ENCODE data around the gene PRR23E. TPM values are rescaled to one million over a fixed set of nuclear protein-coding genes. Genes with fewer than 3 reads are reported as not detected.

PRR23E gene
- total and polyA plus RNA-seq, 5 donors = not detected

DNA sequence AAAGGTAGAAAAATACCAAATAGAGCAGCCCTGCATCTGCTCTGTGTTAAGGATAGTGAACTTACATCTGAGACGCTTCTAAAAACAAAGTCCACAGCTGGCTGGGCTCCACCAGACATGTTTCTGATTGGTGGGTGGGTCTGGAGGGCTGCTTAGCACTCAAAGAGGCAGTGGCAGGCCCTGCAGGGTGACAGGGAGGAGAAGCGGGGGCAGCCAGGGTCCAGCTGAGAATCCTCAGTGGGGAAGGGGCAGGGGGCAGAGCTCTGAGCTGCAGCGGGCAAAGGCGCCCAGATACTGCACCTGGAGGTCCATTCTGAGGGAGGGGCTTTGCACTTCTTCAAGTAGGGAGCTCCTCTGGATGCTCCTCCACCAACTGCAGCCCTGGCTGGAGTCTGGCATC, 28.1 kb downstream of the PRR23E start:
- 61% methylated on average over 4 of the region's 4 CpGs for WGBS
- Histone ChIP-seq H3K27ac (ENCODE audit: low read length) (no peak overlapping the region), H3K27me3 (ENCODE audit: control insufficient read depth, insufficient read depth) (no peaks in the 10 kb centered on the region), H3K4me1 (ENCODE audit: control insufficient read depth, insufficient read depth, low read length) (no peaks in the 10 kb centered on the region), H3K9me3 (ENCODE audit: control insufficient read depth, low read length) (peaks cover 1% of the 10 kb centered on the region), H3K4me3 (ENCODE audit: low read length) (no peak overlapping the region)
- ATAC-seq = no peak
- DNase-seq = no peak
- intact Hi-C loops (cut with DNase I) = no loop called here

DNA sequence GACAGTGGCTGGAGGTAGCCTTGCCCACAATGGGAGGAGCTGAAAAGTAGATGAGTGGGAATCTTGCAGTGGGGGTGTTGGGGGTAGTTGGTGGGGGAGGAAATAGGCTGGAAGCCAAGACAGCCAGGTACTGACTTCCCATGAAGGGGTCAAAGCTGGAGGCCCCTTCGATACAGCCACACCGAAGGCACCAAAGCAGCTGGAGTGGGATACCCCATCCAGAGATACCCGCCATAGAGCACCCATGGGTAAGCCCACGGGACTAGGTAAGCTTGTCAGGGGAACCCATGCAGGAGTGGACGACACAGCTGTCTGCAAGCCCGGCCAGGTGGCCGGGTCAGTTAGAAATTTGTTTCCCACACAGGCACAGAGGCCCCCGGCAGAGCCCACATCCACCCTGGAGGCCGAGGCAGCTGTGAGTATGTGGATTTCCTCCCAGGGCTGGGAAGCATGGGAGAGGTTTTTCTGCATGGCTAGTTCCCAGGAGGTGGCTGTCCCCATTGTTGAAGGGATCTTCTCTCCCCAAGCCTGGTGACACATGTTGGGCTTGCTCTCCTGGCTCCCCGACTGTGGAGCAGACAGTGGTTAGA, 28.6 kb downstream of the PRR23E start:
- Histone ChIP-seq H3K27ac (ENCODE audit: low read length) (no peak overlapping the region), H3K27me3 (ENCODE audit: control insufficient read depth, insufficient read depth) (no peaks in the 10 kb centered on the region), H3K9me3 (ENCODE audit: control insufficient read depth, low read length) (peaks cover 1% of the 10 kb centered on the region), H3K4me1 (ENCODE audit: control insufficient read depth, insufficient read depth, low read length) (no peaks in the 10 kb centered on the region), H3K4me3 (ENCODE audit: low read length) (no peak overlapping the region)
- ATAC-seq (no peak), DNase-seq (no peak)
- intact Hi-C loops (cut with DNase I) = no loop called here
- 76% methylated on average over 10 of the region's 10 CpGs for WGBS

- Histone ChIP-seq H3K27ac (ENCODE audit: low read length) (no peak overlapping the region), H3K27me3 (ENCODE audit: control insufficient read depth, insufficient read depth) (no peaks in the 10 kb centered on the region), H3K4me1 (ENCODE audit: control insufficient read depth, insufficient read depth, low read length) (no peaks in the 10 kb centered on the region), H3K4me3 (ENCODE audit: low read length) (no peak overlapping the region), H3K9me3 (ENCODE audit: control insufficient read depth, low read length) (peaks cover 1% of the 10 kb centered on the region)
- intact Hi-C loops (cut with DNase I) = no loop called here
- WGBS = 76% methylated on average over 4 of the region's 4 CpGs
- DNase-seq (no peak), ATAC-seq (no peak)
Measured at GRCh38 chr3:127222163-127222562, 29.2 kb downstream of the PRR23E start.

DNA sequence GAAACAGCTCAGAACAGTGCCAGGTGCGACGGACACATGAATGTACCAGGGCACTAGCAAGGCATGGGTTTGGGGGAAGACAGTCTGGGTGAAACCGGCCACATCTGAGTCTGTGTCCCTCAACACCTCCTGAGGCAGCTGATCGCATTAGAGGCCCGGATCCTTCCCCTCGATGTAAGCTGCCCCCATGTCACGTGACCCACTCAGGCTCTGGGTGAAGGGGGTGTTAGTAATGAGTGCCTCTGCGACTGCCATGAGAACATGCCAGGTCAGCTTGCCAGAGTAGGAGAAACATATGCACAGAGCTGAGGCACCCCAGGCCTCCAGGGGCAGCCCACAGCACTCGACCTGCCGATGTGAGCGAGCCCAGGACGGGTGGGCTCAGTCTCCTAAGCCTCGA, 29.7 kb downstream of the PRR23E start:
- H3K9me3 ChIP-seq (ENCODE audit: control insufficient read depth, low read length) = peaks cover 1% of the 10 kb centered on the region
- no peaks in the 10 kb centered on the region for H3K4me1 ChIP-seq (ENCODE audit: control insufficient read depth, insufficient read depth, low read length)
- intact Hi-C loops (cut with DNase I) = no loop called here
- H3K27me3 ChIP-seq (ENCODE audit: control insufficient read depth, insufficient read depth) = no peaks in the 10 kb centered on the region
- no peak overlapping the region for H3K27ac ChIP-seq (ENCODE audit: low read length)
- ATAC-seq = no peak
- DNase-seq = no peak
- 66% methylated on average over 13 of the region's 13 CpGs for WGBS
- H3K4me3 ChIP-seq (ENCODE audit: low read length) = no peak overlapping the region

- Histone ChIP-seq H3K9me3 (ENCODE audit: control insufficient read depth, low read length) (peaks cover 1% of the 10 kb centered on the region), H3K27me3 (ENCODE audit: control insufficient read depth, insufficient read depth) (no peaks in the 10 kb centered on the region), H3K4me1 (ENCODE audit: control insufficient read depth, insufficient read depth, low read length) (no peaks in the 10 kb centered on the region), H3K4me3 (ENCODE audit: low read length) (no peak overlapping the region), H3K27ac (ENCODE audit: low read length) (no peak overlapping the region)
- ATAC-seq = no peak
- no peak for DNase-seq
- intact Hi-C loops (cut with DNase I) = no loop called here
- WGBS = 50% methylated on average over 8 of the region's 8 CpGs
Measured at GRCh38 chr3:127224118-127224517, 31.2 kb downstream of the PRR23E start.

DNA sequence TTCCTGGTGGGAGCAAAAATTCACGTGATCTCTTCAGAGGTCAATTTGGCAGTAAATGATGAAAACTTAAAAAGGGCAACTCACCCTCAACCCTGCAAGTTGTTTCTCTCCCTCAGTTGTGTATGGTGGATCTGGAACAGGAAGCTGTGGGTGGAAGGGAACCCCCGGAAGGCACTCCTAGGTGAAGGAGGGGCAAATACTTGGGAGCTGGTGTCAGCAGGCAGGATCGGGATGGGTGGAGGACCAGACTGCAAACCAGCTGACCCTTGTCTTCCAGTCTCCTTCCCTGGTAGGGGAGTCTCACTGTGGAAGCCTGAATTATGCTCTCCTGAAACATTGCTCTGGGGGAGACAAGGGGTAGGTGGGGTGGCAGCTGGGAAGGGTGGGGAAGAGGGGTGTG, 33.5 kb downstream of the PRR23E start:
- DNase-seq (no peak), ATAC-seq (no peak)
- no peaks in the 10 kb centered on the region for H3K27me3 ChIP-seq (ENCODE audit: control insufficient read depth, insufficient read depth)
- WGBS = 64% methylated on average over 3 of the region's 3 CpGs
- H3K4me3 ChIP-seq (ENCODE audit: low read length) = no peak overlapping the region
- H3K9me3 ChIP-seq (ENCODE audit: control insufficient read depth, low read length) = peaks cover 3% of the 10 kb centered on the region
- H3K4me1 ChIP-seq (ENCODE audit: control insufficient read depth, insufficient read depth, low read length) = no peaks in the 10 kb centered on the region
- intact Hi-C loops (cut with DNase I) = no loop called here
- no peak overlapping the region for H3K27ac ChIP-seq (ENCODE audit: low read length)

DNA sequence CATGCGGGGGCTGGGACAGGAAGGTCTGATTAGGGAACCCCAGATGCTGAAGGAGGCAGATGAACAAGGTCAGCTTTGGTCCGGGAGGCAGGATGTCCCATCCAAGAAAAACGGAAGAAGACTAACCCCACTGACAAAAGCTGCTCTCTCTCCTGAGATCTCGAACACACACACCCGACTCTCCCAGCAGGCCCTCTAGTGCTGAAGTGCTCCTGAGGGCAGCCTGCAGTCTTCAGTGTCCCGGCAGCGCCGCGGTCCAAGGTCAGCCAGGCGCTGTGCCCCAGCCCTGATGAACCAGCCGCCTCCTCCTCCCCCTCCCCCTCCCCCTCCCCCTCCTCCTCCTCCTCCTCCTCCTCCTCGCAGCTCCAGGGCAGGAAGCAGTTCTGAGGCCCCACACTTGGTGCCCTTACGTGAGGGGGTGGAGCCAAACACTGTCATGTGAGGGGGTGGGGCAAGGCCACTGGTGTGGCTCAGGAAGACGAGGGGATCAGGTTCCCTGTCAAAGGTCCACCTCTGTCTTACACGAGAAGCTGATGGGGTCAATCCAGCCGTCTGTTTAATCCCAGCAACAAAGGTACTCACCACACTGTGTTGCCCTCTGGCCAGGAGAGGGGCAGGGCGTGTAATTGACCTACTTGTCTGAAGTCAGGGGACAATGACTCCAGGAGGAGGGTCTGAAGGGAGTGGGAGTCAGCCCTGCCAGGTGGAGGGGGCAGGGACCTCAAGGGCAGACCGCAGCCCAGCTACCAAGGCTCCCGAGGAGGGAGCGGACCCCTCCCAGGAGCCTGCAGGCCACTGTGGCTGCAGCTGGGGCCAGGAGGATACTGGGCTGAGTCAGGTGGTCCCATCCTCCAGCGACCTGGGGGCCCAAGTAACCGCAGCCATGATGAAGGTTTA, 34.3 kb downstream of the PRR23E start:
- H3K4me3 ChIP-seq (ENCODE audit: low read length) = no peak overlapping the region
- peaks cover 3% of the 10 kb centered on the region for H3K9me3 ChIP-seq (ENCODE audit: control insufficient read depth, low read length)
- 52% methylated on average over 21 of the region's 22 CpGs for WGBS
- intact Hi-C loops (cut with DNase I) = no loop called here
- H3K4me1 ChIP-seq (ENCODE audit: control insufficient read depth, insufficient read depth, low read length) = no peaks in the 10 kb centered on the region
- ATAC-seq (no peak), DNase-seq (no peak)
- no peaks in the 10 kb centered on the region for H3K27me3 ChIP-seq (ENCODE audit: control insufficient read depth, insufficient read depth)
- no peak overlapping the region for H3K27ac ChIP-seq (ENCODE audit: low read length)

DNA sequence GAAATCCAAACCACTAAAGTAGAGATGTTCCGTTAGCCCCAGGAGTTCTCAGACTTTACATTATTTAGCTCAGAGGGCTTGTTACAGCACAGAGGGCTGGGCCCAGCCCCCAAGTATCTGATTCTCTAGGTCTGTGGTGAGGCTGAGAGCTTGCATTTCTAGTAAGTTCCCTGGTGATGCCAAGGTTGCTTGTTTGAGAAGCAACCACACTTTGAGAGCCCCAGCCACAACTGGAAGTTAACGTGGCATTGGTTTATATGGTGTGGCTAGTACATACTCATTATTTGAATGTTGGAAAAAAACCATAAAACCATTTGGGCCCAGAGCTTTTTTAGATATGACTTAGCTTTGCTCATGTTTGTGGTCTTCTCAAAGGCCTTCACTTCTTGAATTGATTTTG, 35.9 kb downstream of the PRR23E start:
- no peak overlapping the region for H3K27ac ChIP-seq (ENCODE audit: low read length)
- WGBS = 76% methylated on average over 2 of the region's 2 CpGs
- no peaks in the 10 kb centered on the region for H3K27me3 ChIP-seq (ENCODE audit: control insufficient read depth, insufficient read depth)
- intact Hi-C loops (cut with DNase I) = no loop called here
- peaks cover 3% of the 10 kb centered on the region for H3K9me3 ChIP-seq (ENCODE audit: control insufficient read depth, low read length)
- H3K4me3 ChIP-seq (ENCODE audit: low read length) = no peak overlapping the region
- H3K4me1 ChIP-seq (ENCODE audit: control insufficient read depth, insufficient read depth, low read length) = no peaks in the 10 kb centered on the region
- DNase-seq = no peak
- no peak for ATAC-seq

DNA sequence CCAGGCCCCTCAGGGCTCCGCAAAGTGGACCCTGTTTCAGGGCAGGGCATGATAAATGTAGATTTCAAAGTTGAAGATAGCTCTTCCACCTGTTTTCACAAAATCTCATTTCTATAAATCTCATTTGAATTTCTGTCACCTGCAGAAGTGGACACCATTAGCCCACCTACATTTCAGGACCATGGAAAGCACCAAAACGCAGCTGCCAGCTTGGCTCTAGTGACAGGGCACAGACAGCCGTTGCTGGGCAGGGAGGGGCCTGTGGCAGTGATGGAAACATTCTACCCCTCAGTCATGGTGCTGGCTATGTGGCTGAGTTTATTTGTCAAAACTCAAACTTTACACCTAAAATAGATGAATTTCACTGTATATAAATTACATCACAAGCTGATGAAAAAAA, 40.4 kb downstream of the PRR23E start:
- intact Hi-C loops (cut with DNase I) = no loop called here
- Histone ChIP-seq H3K27ac (ENCODE audit: low read length) (no peak overlapping the region), H3K9me3 (ENCODE audit: control insufficient read depth, low read length) (peaks cover 2% of the 10 kb centered on the region), H3K4me3 (ENCODE audit: low read length) (no peak overlapping the region), H3K4me1 (ENCODE audit: control insufficient read depth, insufficient read depth, low read length) (no peaks in the 10 kb centered on the region), H3K27me3 (ENCODE audit: control insufficient read depth, insufficient read depth) (no peaks in the 10 kb centered on the region)
- DNase-seq = no peak
- WGBS = 33% methylated on average over 3 of the region's 3 CpGs
- ATAC-seq = no peak

DNA sequence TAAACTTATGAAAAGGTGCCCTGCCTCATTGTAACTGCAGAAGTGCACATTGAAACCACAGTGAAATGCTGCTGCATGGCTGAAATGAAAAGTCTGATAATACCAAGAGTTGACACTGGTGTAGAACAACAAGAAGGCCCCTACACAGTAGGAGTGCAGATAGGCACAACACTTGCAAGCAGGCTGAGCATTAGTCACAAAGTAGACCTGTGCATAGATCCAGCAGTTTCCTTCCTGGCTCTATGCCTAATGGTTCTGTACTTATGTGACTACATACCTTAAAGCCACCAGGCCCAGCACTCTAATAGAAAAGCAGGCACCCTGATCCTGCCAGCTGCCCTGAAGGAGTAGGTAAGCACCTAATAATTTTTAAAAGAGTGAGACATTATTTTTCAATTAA, 41.8 kb downstream of the PRR23E start:
- no peak for DNase-seq
- Histone ChIP-seq H3K27me3 (ENCODE audit: control insufficient read depth, insufficient read depth) (no peaks in the 10 kb centered on the region), H3K4me1 (ENCODE audit: control insufficient read depth, insufficient read depth, low read length) (no peaks in the 10 kb centered on the region), H3K4me3 (ENCODE audit: low read length) (no peak overlapping the region), H3K9me3 (ENCODE audit: control insufficient read depth, low read length) (no peaks in the 10 kb centered on the region), H3K27ac (ENCODE audit: low read length) (no peak overlapping the region)
- intact Hi-C loops (cut with DNase I) = no loop called here
- no peak for ATAC-seq

GRCh38 chr3:127235706-127236105, 42.8 kb downstream of the PRR23E start:
- Histone ChIP-seq H3K4me3 (ENCODE audit: low read length) (no peak overlapping the region), H3K4me1 (ENCODE audit: control insufficient read depth, insufficient read depth, low read length) (no peaks in the 10 kb centered on the region), H3K27me3 (ENCODE audit: control insufficient read depth, insufficient read depth) (no peaks in the 10 kb centered on the region), H3K9me3 (ENCODE audit: control insufficient read depth, low read length) (no peaks in the 10 kb centered on the region), H3K27ac (ENCODE audit: low read length) (no peak overlapping the region)
- DNase-seq (no peak), ATAC-seq (no peak)
- WGBS = 61% methylated on average over 3 of the region's 3 CpGs
- intact Hi-C loops (cut with DNase I) = no loop called here
